B cell (primary cell): ENCODE results near the gene PIK3R1.

Experiments
- CTCF ChIP-seq: fragments of 200-600 bp; IDR thresholded peaks from one replicate; pipeline ENCODE4 v1.8.0; 2022; ENCODE audit warnings: antibody characterized with exemption, mild to moderate bottlenecking
- EZH2 ChIP-seq: IDR thresholded peaks from 2 replicates; pipeline ENCODE4 v1.6.1; 2012; ENCODE audit warnings: borderline replicate concordance, low read depth, mild to moderate bottlenecking, moderate library complexity, low read length; ENCODE audit not compliant: insufficient read depth, poor library complexity, severe bottlenecking

- TF ChIP-seq CTCF (no peak), EZH2 (no peak)
Measured at GRCh38 chr5:68303754-68304420, 88.3 kb downstream of the PIK3R1 start.
